ENCODE results near the gene SETBP1.
"Not testable (repeated sequence)": the region's sequence is repeated elsewhere in the genome, so short reads cannot be mapped to it uniquely, and the experiment has no call there.

SETBP1 gene

GRCh38 chr18:44795241-44795640 lies 114.6 kb downstream of the SETBP1 start:
- DNase-seq = no peak

GRCh38 chr18:44796429-44797428 lies 116.0 kb downstream of the SETBP1 start:
- no peak for DNase-seq

GRCh38 chr18:44798433-44799048 lies 117.9 kb downstream of the SETBP1 start:
- DNase-seq = no peak

- DNase-seq = no peak
These were observed 118.8 kb downstream of the SETBP1 start for GRCh38 chr18:44799382-44799906.

GRCh38 chr18:44799907-44800421 lies 119.3 kb downstream of the SETBP1 start:
- no peak for DNase-seq

- DNase-seq = not testable (repeated sequence)
These were observed 120.1 kb downstream of the SETBP1 start for GRCh38 chr18:44800766-44801165.

GRCh38 chr18:44801781-44802180 lies 121.1 kb downstream of the SETBP1 start:
- DNase-seq = no peak

GRCh38 chr18:44802508-44802907 lies 121.8 kb downstream of the SETBP1 start:
- no peak for DNase-seq

GRCh38 chr18:44803019-44803650 lies 122.4 kb downstream of the SETBP1 start:
- no peak for DNase-seq

GRCh38 chr18:44804033-44804432 lies 123.3 kb downstream of the SETBP1 start:
- no peak for DNase-seq

GRCh38 chr18:44805176-44805575 lies 124.5 kb downstream of the SETBP1 start:
- no peak for DNase-seq

GRCh38 chr18:44805643-44806042 lies 125.0 kb downstream of the SETBP1 start:
- DNase-seq = no peak

GRCh38 chr18:44807766-44808165 lies 127.1 kb downstream of the SETBP1 start:
- no peak for DNase-seq

GRCh38 chr18:44811572-44812125 lies 131.0 kb downstream of the SETBP1 start:
- no peak for DNase-seq

GRCh38 chr18:44812426-44812825 lies 131.7 kb downstream of the SETBP1 start:
- no peak for DNase-seq

GRCh38 chr18:44813586-44813985 lies 132.9 kb downstream of the SETBP1 start:
- DNase-seq = no peak

GRCh38 chr18:44815108-44815507 lies 134.4 kb downstream of the SETBP1 start:
- no peak for DNase-seq

- DNase-seq = no peak
These were observed 135.4 kb downstream of the SETBP1 start for GRCh38 chr18:44816050-44816449.

GRCh38 chr18:44816477-44816876 lies 135.8 kb downstream of the SETBP1 start:
- DNase-seq = no peak

GRCh38 chr18:44817831-44818473 lies 137.3 kb downstream of the SETBP1 start:
- no peak for DNase-seq

GRCh38 chr18:44818668-44819403 lies 138.1 kb downstream of the SETBP1 start:
- DNase-seq = no peak
